MM.1S (cell line): Measurements from ENCODE around the gene MYCT1.

Experiments used
- DNase-seq: peaks from one replicate; pipeline ENCODE4 v3.0.0-alpha.2; 2015
- H2AFZ ChIP-seq: fragments of 300-600 bp; sonication (generic); 2 replicates; pipeline ENCODE4 v1.6.0; 2016; ENCODE audit warnings: antibody characterized with exemption, low read length
- H3F3A ChIP-seq: fragments of 300-600 bp; sonication (generic); 2 replicates; pipeline ENCODE4 v1.6.1; 2016; ENCODE audit warnings: mild to moderate bottlenecking, antibody characterized with exemption, low read length, moderate library complexity, mixed read lengths; ENCODE audit not compliant: insufficient read depth
- H3K27ac ChIP-seq: fragments of 300-600 bp; sonication (generic); 2 replicates; pipeline ENCODE4 v1.5.1; 2016; ENCODE audit warnings: mild to moderate bottlenecking, low read length
- H3K27me3 ChIP-seq: fragments of 300-600 bp; sonication (generic); replicated peaks from 2 replicates; pipeline ENCODE4 v1.6.0; 2016; ENCODE audit warnings: low read length; ENCODE audit not compliant: insufficient read depth
- H3K36me3 ChIP-seq: fragments of 300-600 bp; sonication (generic); replicated peaks from 2 replicates; pipeline ENCODE4 v1.6.1; 2016; ENCODE audit warnings: mild to moderate bottlenecking, low read length, mixed read lengths; ENCODE audit not compliant: insufficient read depth
- H3K4me1 ChIP-seq: fragments of 300-600 bp; sonication (generic); 2 replicates; pipeline ENCODE4 v1.6.1; 2016; ENCODE audit warnings: low read length, mixed read lengths
- H3K4me2 ChIP-seq: fragments of 300-600 bp; sonication (generic); 2 replicates; pipeline ENCODE4 v1.6.0; 2016; ENCODE audit warnings: low read depth, low read length
- H3K4me3 ChIP-seq: fragments of 300-600 bp; sonication (generic); 2 replicates; pipeline ENCODE4 v1.5.1; 2016; ENCODE audit warnings: low read length, mixed read lengths
- H3K79me2 ChIP-seq: fragments of 300-600 bp; sonication (generic); 2 replicates; pipeline ENCODE4 v1.6.1; 2016; ENCODE audit warnings: mixed run types, low read length, mixed read lengths
- H3K9ac ChIP-seq: fragments of 300-600 bp; sonication (generic); 2 replicates; pipeline ENCODE4 v1.6.1; 2016; ENCODE audit warnings: low read length, mixed read lengths
- H3K9me2 ChIP-seq: fragments of 300-600 bp; sonication (generic); replicated peaks from 2 replicates; pipeline ENCODE4 v1.6.1; 2016; ENCODE audit warnings: mild to moderate bottlenecking, low read length, mixed read lengths; ENCODE audit not compliant: insufficient read depth
- H3K9me3 ChIP-seq: fragments of 300-600 bp; sonication (generic); replicated peaks from 2 replicates; pipeline ENCODE4 v1.6.1; 2016; ENCODE audit warnings: mild to moderate bottlenecking, low read length, mixed read lengths; ENCODE audit not compliant: insufficient read depth
- H4K20me1 ChIP-seq: fragments of 300-600 bp; sonication (generic); 2 replicates; pipeline ENCODE4 v1.6.1; 2016; ENCODE audit warnings: mild to moderate bottlenecking, low read length, moderate library complexity, mixed read lengths; ENCODE audit not compliant: insufficient read depth
- EZH2 ChIP-seq: fragments of 300-600 bp; sonication (generic); optimal IDR thresholded peaks from 2 replicates; pipeline ENCODE3; 2017; ENCODE audit warnings: low read depth, mild to moderate bottlenecking, antibody characterized with exemption, low read length, mixed read lengths
- EZH2phosphoT487 ChIP-seq: fragments of 300-600 bp; sonication (generic); IDR thresholded peaks from 2 replicates; pipeline ENCODE4 v1.6.1; 2018; ENCODE audit warnings: antibody characterized with exemption, low read length
- TF ChIP-seq, protein P1 (sequence below): fragments of 300-600 bp; sonication (generic); IDR thresholded peaks from 2 replicates; pipeline ENCODE4 v1.5.1; 2016; ENCODE audit warnings: antibody characterized with exemption, low read length, mixed read lengths

MYCT1 gene

DNA sequence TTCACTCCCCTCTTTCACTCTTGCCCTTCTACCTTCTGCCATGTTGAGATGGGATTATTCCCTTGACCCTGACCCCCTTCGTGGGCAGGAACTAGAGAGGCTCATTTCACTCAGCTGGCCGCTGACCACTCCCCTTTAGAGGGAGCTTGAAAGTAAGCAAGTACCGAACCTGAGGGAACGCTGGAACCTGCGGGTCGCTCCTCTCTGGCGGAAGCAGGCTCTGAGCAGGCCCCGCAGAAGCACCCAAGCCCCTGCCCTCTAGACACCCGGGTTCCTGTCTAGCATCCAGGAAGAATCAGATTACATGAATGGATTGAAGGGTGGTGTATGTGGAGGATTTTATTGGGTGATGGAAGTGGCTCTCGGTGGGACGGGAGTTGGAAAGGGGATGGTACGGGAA is 11.9 kb upstream of the MYCT1 start:
- Histone ChIP-seq H3K27me3 (no peaks in the 10 kb centered on the region), H3F3A (no peaks in the 10 kb centered on the region), H4K20me1 (no peaks in the 10 kb centered on the region), H3K4me3 (no peak overlapping the region), H3K4me1 (no peaks in the 10 kb centered on the region), H3K79me2 (no peaks in the 10 kb centered on the region), H3K9ac (no peak overlapping the region), H3K9me2 (no peaks in the 10 kb centered on the region), H3K27ac (no peak overlapping the region), H3K4me2 (no peak overlapping the region), H3K9me3 (no peaks in the 10 kb centered on the region), H3K36me3 (no peaks in the 10 kb centered on the region), H2AFZ (no peak overlapping the region)
- TF ChIP-seq, protein P1, sequence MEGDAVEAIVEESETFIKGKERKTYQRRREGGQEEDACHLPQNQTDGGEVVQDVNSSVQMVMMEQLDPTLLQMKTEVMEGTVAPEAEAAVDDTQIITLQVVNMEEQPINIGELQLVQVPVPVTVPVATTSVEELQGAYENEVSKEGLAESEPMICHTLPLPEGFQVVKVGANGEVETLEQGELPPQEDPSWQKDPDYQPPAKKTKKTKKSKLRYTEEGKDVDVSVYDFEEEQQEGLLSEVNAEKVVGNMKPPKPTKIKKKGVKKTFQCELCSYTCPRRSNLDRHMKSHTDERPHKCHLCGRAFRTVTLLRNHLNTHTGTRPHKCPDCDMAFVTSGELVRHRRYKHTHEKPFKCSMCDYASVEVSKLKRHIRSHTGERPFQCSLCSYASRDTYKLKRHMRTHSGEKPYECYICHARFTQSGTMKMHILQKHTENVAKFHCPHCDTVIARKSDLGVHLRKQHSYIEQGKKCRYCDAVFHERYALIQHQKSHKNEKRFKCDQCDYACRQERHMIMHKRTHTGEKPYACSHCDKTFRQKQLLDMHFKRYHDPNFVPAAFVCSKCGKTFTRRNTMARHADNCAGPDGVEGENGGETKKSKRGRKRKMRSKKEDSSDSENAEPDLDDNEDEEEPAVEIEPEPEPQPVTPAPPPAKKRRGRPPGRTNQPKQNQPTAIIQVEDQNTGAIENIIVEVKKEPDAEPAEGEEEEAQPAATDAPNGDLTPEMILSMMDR, result no peak
- TF ChIP-seq EZH2phosphoT487 (no peak), EZH2 (no peak)
- no peak for DNase-seq

DNA sequence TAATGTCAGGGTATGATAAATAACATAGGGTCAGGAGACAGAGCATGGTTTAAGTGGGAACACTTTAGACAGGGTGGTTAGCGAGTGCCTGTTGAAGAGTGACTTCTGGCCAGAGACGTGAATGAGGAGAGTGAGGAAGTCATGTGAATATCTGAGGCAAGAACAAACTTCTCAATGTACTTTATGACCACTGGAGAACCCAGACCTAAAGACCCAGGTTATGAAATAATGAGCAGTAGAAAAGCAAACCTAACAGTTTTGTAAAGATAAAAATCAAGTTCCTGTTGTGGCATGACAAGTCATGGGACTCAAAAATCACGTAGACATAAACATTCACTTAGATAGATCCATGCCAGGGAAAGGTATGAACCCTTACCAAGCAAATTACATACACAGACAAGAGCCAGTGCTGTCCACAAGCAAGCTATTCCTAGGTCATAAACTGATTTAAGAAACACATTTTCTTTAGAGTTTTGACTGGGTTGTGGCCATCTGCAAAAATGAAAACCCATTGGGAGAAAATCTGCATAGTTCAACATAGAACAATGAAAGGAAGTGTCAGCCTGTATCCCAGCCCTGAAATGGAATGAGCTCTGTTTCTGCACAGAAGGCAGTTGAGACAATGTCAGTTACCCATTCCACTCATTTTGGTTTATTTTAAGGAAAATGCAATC is 2.2 kb upstream of the MYCT1 start:
- Histone ChIP-seq H3K9me3 (no peaks in the 10 kb centered on the region), H3K27me3 (no peaks in the 10 kb centered on the region), H3K4me3 (no peak overlapping the region), H4K20me1 (no peaks in the 10 kb centered on the region), H3K79me2 (no peaks in the 10 kb centered on the region), H2AFZ (no peak overlapping the region), H3K9me2 (no peaks in the 10 kb centered on the region), H3K36me3 (no peaks in the 10 kb centered on the region), H3K27ac (no peak overlapping the region), H3K4me1 (no peaks in the 10 kb centered on the region), H3K9ac (no peak overlapping the region), H3F3A (no peaks in the 10 kb centered on the region), H3K4me2 (no peak overlapping the region)
- TF ChIP-seq, protein P1, result no peak
- TF ChIP-seq EZH2phosphoT487, result no peak
- no peak for TF ChIP-seq EZH2
- DNase-seq, result no peak

DNA sequence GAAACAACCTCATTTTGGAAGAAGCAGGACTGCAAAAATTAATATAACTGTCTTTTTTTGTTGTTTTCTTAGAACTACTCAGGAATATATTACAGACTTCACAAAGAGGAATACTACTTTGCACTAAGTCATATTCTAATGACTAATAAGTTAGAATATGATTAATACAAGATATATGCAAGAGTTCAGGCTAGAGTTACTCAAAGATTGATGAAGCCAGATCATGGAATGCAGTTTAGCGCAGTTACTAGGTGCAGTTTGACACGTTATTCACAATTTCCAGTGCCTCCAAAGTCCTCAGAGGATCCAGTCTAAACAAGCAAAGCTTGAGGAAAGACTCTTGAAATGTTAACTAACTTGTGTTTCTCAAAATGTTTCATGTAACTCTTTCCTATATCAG is 1.2 kb upstream of the MYCT1 start:
- H3K9me3 ChIP-seq, result no peaks in the 10 kb centered on the region
- H3K9ac ChIP-seq, result no peak overlapping the region
- H3K36me3 ChIP-seq, result no peaks in the 10 kb centered on the region
- no peaks in the 10 kb centered on the region for H3K4me1 ChIP-seq
- no peaks in the 10 kb centered on the region for H4K20me1 ChIP-seq
- no peak overlapping the region for H3K4me2 ChIP-seq
- no peak overlapping the region for H3K4me3 ChIP-seq
- no peak overlapping the region for H3K27ac ChIP-seq
- H3K79me2 ChIP-seq, result no peaks in the 10 kb centered on the region
- H3K27me3 ChIP-seq, result no peaks in the 10 kb centered on the region
- DNase-seq, result no peak
- H2AFZ ChIP-seq, result no peak overlapping the region
- TF ChIP-seq EZH2phosphoT487, result no peak
- no peak for TF ChIP-seq EZH2
- TF ChIP-seq, protein P1, result no peak
- no peaks in the 10 kb centered on the region for H3K9me2 ChIP-seq
- H3F3A ChIP-seq, result no peaks in the 10 kb centered on the region
